ENCODE results near the gene STPG1. TPM values are rescaled to one million over a fixed set of nuclear protein-coding genes. Genes with fewer than 3 reads are reported as not detected.

STPG1 gene
- total RNA-seq, 1 donor from 2014 or later = 13.1 TPM

DNA sequence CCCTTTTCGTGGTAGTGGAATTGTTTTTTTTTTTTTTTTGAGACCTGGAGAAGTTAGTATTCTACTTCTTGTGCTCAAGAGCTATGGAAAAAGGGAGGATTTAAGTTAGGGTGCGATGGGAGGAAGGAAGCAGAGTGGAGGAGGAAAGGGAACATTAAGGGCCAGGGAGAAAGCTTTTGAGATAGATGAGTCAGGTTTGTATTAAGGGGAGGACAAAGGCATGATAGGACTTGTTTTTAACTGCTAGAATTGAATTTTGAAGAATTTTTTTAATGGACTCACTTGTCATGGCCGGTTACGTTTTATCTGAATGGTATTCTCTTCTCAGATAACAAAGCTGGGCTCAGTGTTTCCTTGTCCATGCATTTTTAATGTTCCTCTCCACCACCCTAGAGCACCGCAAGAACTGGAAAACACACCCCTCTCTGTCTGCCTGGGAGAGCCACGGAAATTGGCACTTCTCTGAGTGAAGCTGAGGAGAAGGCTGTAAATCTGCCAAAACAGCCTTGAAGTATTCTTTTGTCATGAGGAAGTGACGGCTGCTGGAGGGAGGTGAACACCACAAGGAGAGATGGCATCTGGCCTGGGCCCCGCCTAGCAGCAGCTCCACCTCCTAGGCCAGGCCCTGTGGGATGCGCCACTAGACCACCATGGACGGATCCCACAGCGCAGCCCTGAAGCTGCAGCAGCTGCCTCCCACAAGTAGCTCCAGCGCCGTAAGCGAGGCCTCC, 5.5 kb upstream of the STPG1 start:
- Histone ChIP-seq H3K27ac (peak overlapping the region; percentile 55), H3K27me3 (ENCODE audit: low read depth) (no peaks in the 10 kb centered on the region), H3K4me1 (peaks cover 45% of the 10 kb centered on the region), H3K36me3 (peaks cover 37% of the 10 kb centered on the region), H3K4me3 (no peak overlapping the region), H3K9me3 (no peaks in the 10 kb centered on the region)
- TF ChIP-seq CTCF (IDR thresholded peaks at IDR 0.05) = no peak
- ATAC-seq (peak; percentile 61 to 67), DNase-seq (peak; percentile 83)
- intact Hi-C loops (cut with DNase I) = no loop called here

GRCh38 chr1:24417681-24418080, 4.1 kb upstream of the STPG1 start:
- Histone ChIP-seq H3K36me3 (peaks cover 32% of the 10 kb centered on the region), H3K27me3 (ENCODE audit: low read depth) (no peaks in the 10 kb centered on the region), H3K4me1 (peaks cover 53% of the 10 kb centered on the region), H3K9me3 (no peaks in the 10 kb centered on the region), H3K4me3 (no peak overlapping the region), H3K27ac (peak overlapping the region; percentile 25)
- intact Hi-C loops (cut with DNase I) = no loop called here
- ATAC-seq (no peak), DNase-seq (no peak)
- TF ChIP-seq CTCF (IDR thresholded peaks at IDR 0.05) = no peak

DNA sequence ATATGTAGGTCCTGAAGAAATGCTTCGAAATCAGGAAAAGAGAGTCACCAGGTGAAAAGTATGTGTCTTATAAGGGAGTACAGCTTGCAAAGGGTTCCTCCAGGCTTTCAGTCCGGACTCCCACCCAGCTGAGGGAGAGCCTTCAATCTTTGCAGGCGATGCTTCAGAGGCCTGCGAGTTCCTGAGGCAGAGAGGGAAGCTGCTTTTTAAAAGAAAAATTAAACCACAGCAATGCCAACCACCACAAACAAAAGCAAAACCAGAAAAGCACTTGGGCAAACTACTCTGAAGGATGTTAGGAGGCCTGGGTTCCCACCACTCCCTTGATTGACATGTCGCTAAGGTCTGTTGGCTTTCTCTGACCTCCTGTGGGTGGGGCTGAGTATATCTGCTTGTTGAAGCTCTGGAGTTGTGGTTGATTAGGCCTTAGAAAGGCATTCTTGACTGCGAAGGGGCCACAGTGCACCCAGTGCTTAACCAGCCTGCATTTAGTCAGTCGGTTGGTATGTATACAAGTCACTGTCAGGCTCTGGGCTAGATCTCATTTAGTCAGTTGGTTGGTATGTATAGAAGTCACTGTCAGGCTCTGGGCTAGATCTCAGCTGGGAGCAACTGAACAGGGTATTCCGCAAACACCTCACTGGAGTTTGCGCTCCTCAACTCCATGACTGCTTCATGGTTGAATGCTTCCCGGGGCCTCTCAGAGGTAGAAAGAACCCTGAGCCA, 3.2 kb upstream of the STPG1 start:
- H3K27ac ChIP-seq = peak overlapping the region; percentile 69
- H3K27me3 ChIP-seq (ENCODE audit: low read depth) = no peaks in the 10 kb centered on the region
- intact Hi-C loops (cut with DNase I) = no loop called here
- H3K9me3 ChIP-seq = no peaks in the 10 kb centered on the region
- ATAC-seq (peak; percentile 2 to 14), DNase-seq (no peak)
- H3K4me1 ChIP-seq = peaks cover 62% of the 10 kb centered on the region
- peaks cover 24% of the 10 kb centered on the region for H3K36me3 ChIP-seq
- H3K4me3 ChIP-seq = peak overlapping the region; percentile 78
- TF ChIP-seq CTCF (IDR thresholded peaks at IDR 0.05) = no peak

- Histone ChIP-seq H3K36me3 (peaks cover 16% of the 10 kb centered on the region), H3K27me3 (ENCODE audit: low read depth) (no peaks in the 10 kb centered on the region), H3K4me1 (peaks cover 63% of the 10 kb centered on the region), H3K9me3 (no peaks in the 10 kb centered on the region), H3K27ac (peak overlapping the region; percentile 69), H3K4me3 (peak overlapping the region; percentile 78)
- DNase-seq (peak; percentile 52), ATAC-seq (peak in 1 of 2 donors; percentile 3)
- intact Hi-C loops (cut with DNase I) = no loop called here
- TF ChIP-seq CTCF (IDR thresholded peaks at IDR 0.05) = no peak
Observed at GRCh38 chr1:24415910-24416665, 2.5 kb upstream of the STPG1 start.

GRCh38 chr1:24415334-24415909, 1.8 kb upstream of the STPG1 start, which contains the start of gene NIPAL3:
TSS of gene NIPAL3 (plus strand) at chr1:24415802. CDS start at chr1:24419548, 3,746 bp downstream.
- H3K4me3 ChIP-seq = peak within 1 kb of the TSS; percentile 78
- TF ChIP-seq CTCF (IDR thresholded peaks at IDR 0.05) = peak; percentile 85
- DNase-seq (peak; percentile 98), ATAC-seq (peak; percentile 93 to 95)
- no peaks in the 10 kb centered on the region for H3K27me3 ChIP-seq (ENCODE audit: low read depth)
- H3K9me3 ChIP-seq = no peaks in the 10 kb centered on the region
- peaks cover 11% of the 10 kb centered on the region for H3K36me3 ChIP-seq
- intact Hi-C loops (cut with DNase I) = no loop called here
- H3K27ac ChIP-seq = peak within 1 kb of the TSS; percentile 69
- H3K4me1 ChIP-seq = peaks cover 63% of the 10 kb centered on the region
